Gastrocnemius medialis (tissue), 4 donors: Measurements from ENCODE around the gene SERINC5.

Source experiments
- CTCF ChIP-seq, 5 experiments: fragments of 450-650 bp in 3 of 5; fragments of 200-600 bp in 2 of 5; sonication (generic) in 2 of 5; IDR thresholded peaks in 4 of 5; conservative IDR thresholded peaks in 1 of 5; 1 replicate in 4 of 5; 2 replicates in 1 of 5; pipeline ENCODE4 v1.5.1; 2016 to 2019; ENCODE audit warnings: antibody characterized with exemption in 5 of 5, mild to moderate bottlenecking in 3 of 5, moderate library complexity in 3 of 5
- POLR2A ChIP-seq, 2 donors: fragments of 450-650 bp; IDR thresholded peaks; one replicate each; pipeline ENCODE4 v1.6.1; 2017; ENCODE audit warnings: antibody characterized with exemption in 2 of 2, mild to moderate bottlenecking in 2 of 2, moderate library complexity in 2 of 2

- TF ChIP-seq POLR2A (IDR thresholded peaks at IDR 0.05) (no peak), CTCF (IDR thresholded peaks at IDR 0.05 in 4 of 5, conservative IDR thresholded peaks at IDR 0.05 in 1 of 5) (no peak)
Observed at GRCh38 chr5:80093796-80094195, 162.1 kb downstream of the SERINC5 start.
